BJ (cell line): ENCODE measurements around the gene FLRT2. TPM values are rescaled to one million over a fixed set of nuclear protein-coding genes. Genes with fewer than 3 reads are reported as not detected.

ENCODE experiments used
- CTCF ChIA-PET: fragments of 350-600 bp; formaldehyde crosslinking; extraction: SDS; loops from one replicate; lab custom pipeline; 2021; ENCODE audit warnings: antibody characterized with exemption, inconsistent platforms; lab: Yijun Ruan, JAX
- POLR2A ChIA-PET: fragments of 300-600 bp; sonication (Branson Sonifier 250); formaldehyde crosslinking; extraction: SDS; loops from one replicate; lab custom pipeline; 2021; ENCODE audit warnings: antibody characterized with exemption; lab: Charles Lee
- DNase-seq: peaks from one replicate; pipeline ENCODE4 v3.0.0-alpha.2; 2011; ENCODE audit warnings: low read depth
- H3K27me3 ChIP-seq: 2 replicates; pipeline ENCODE4 v1.6.0; 2011; ENCODE audit warnings: low read length; ENCODE audit not compliant: control insufficient read depth, insufficient read depth
- H3K36me3 ChIP-seq: 2 replicates; pipeline ENCODE4 v1.5.1; 2011; ENCODE audit warnings: low read length; ENCODE audit not compliant: control insufficient read depth, insufficient read depth
- H3K4me3 ChIP-seq: 2 replicates; pipeline ENCODE4 v1.5.1; 2011; ENCODE audit warnings: low read depth, mild to moderate bottlenecking, control low read depth, low read length
- CTCF ChIP-seq: IDR thresholded peaks from 2 replicates; pipeline ENCODE4 v1.5.1; 2011; ENCODE audit warnings: low read depth, mild to moderate bottlenecking, control low read depth, inconsistent platforms, low read length, moderate library complexity; ENCODE audit not compliant: insufficient read depth
- polyA plus RNA-seq: library from polyadenylated mRNA; depleted of rRNA; stranded (reverse); fragments of >200 nt; gene quantifications from 2 replicates; pipeline ENCODE4 v1.2.3, GENCODE V29; 2011

Gene FLRT2
- polyA plus RNA-seq, 1 experiment = 16.7 TPM

DNA sequence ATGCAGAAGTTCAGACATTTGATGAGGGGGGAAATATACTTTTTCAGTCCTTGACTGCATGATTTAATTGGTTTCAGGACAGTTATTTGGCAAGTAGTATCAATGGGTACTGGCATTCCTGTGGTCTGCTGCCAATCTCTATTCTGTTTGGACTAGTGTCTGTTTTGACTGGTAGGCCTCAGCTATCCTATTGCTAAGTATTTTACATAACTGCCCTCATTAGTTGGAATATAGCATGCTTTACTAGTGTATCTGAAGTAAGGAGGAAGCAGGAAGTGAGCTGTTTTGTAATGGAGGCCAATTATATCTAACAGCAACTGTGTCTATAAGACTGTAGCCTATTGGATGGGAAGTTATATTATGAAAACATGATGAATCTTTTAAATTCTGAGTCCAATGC lies 104.3 kb downstream of the FLRT2 start:
- ChIA-PET POLR2A (no interaction called here), CTCF (interaction anchor here (0.6 kb wide), 1 partner anchor 1693 kb away, joined by 3 read pairs; no protein-coding TSS in a partner anchor)
- TF ChIP-seq CTCF = no peak
- Histone ChIP-seq H3K27me3 (no peaks in the 10 kb centered on the region; the same call in 1 of the 2 replicates), H3K36me3 (no peaks in the 10 kb centered on the region), H3K4me3 (no peak overlapping the region)
- no peak for DNase-seq

- H3K27me3 ChIP-seq = no peaks in the 10 kb centered on the region
- CTCF ChIA-PET = no interaction called here
- POLR2A ChIA-PET = no interaction called here
- H3K4me3 ChIP-seq = no peak overlapping the region
- DNase-seq = no peak
- no peak for TF ChIP-seq CTCF
- no peaks in the 10 kb centered on the region for H3K36me3 ChIP-seq
Measured at GRCh38 chr14:85644211-85644610, 114.3 kb downstream of the FLRT2 start.

- no peaks in the 10 kb centered on the region for H3K36me3 ChIP-seq
- POLR2A ChIA-PET = no interaction called here
- TF ChIP-seq CTCF = no peak
- no peak overlapping the region for H3K4me3 ChIP-seq
- CTCF ChIA-PET = interaction anchor here (0.6 to 1.6 kb wide), 3 partner anchors 15 to 1322 kb away, joined by 3 to 4 read pairs (median 3); no protein-coding TSS in a partner anchor
- no peak for DNase-seq
- H3K27me3 ChIP-seq = no peaks in the 10 kb centered on the region
Measured at GRCh38 chr14:85653029-85653428, 123.1 kb downstream of the FLRT2 start.

DNA sequence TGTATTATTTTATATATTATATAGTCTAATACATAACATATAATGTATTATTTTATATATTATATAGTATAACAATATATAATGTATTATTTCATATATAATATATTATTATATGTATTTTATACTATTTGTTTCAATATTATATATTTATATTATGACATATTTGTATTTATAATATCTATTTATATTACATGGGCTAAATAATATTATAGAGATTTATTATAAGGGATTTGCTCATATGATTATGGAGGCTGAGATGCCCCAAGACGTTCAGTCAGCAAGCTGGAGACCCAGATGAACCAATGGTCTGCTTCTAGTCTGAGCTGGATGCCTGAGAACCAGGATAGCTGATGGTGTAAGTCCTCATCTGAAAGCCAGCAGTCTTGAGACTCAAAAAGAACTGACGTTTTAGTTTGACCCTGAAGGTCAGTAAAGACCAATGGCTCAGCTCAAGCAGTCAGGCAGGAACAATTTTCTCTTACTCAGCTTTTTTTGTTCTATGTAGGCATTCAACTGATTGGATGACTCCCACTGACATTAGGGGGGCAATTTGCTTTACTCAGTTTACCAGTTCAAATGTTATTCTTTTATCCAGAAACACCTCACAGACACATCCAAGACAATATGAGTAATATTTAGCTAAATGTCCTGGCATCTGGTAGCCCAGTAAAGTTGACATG lies 130.4 kb downstream of the FLRT2 start:
- Histone ChIP-seq H3K27me3 (no peaks in the 10 kb centered on the region), H3K36me3 (no peaks in the 10 kb centered on the region), H3K4me3 (no peak overlapping the region)
- POLR2A ChIA-PET = no interaction called here
- CTCF ChIA-PET = interaction anchor here (1.1 kb wide), 1 partner anchor 12 kb away, joined by 3 read pairs; no protein-coding TSS in a partner anchor
- no peak for DNase-seq
- TF ChIP-seq CTCF = no peak

DNA sequence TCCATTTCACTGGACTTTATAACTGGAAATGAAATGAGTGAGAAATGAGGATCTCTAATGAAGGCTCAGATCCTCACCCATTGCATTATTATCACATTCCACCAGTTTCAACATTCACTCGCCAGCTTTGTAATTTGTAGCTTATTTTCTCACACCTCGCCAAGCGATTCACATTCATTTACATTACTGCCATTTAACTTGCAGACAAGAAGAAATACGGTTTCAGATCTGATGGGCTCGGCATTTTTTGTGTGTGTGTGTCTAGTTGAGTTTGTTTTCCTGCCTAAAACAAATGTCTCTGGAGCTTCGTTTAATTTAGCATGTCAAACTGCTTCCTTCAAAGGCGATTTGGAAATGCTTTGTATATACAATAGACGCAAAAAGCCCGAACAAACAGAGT lies 132.2 kb downstream of the FLRT2 start:
- ChIA-PET POLR2A (no interaction called here), CTCF (interaction anchor here (0.8 kb wide), 1 partner anchor 16 kb away, joined by 4 read pairs; no protein-coding TSS in a partner anchor)
- no peak overlapping the region for H3K4me3 ChIP-seq
- no peaks in the 10 kb centered on the region for H3K27me3 ChIP-seq
- DNase-seq = no peak
- no peak for TF ChIP-seq CTCF
- H3K36me3 ChIP-seq = no peaks in the 10 kb centered on the region
